ENCODE measurements around the gene DHRS13.

Gene DHRS13

GRCh38 chr17:28941251-28941650, 38.4 kb upstream of the DHRS13 start:
- Histone ChIP-seq H3K9ac (ENCODE audit: low read depth, low read length) (no peak overlapping the region), H2AFZ (ENCODE audit: low read depth, low read length) (no peak overlapping the region), H3K4me3 (ENCODE audit: low read depth in 1 of 2, low read length in 2 of 2) (no peak overlapping the region), H3K4me1 (ENCODE audit: insufficient read depth, low read length) (peaks cover 4% of the 10 kb centered on the region), H3K27ac (ENCODE audit: low read length) (no peak overlapping the region), H3K9me3 (ENCODE audit: insufficient read depth, low read length, severe bottlenecking) (no peaks in the 10 kb centered on the region), H3K4me2 (ENCODE audit: insufficient read depth, low read length) (no peak overlapping the region), H3K79me2 (ENCODE audit: insufficient read depth, low read length) (peaks cover 100% of the 10 kb centered on the region), H4K20me1 (ENCODE audit: insufficient read depth, low read length) (peaks cover 89% of the 10 kb centered on the region), H3K27me3 (ENCODE audit: insufficient read depth, low read length, poor library complexity) (no peaks in the 10 kb centered on the region), H3K36me3 (ENCODE audit: insufficient read depth, low read length) (peaks cover 76% of the 10 kb centered on the region)
- TF ChIP-seq CTCF (IDR thresholded peaks at IDR 0.05; ENCODE audit: borderline replicate concordance, extremely low read depth, low read length, poor library complexity, severe bottlenecking) (no peak), EZH2 (IDR thresholded peaks at IDR 0.05; ENCODE audit: borderline replicate concordance, low read depth, low read length, severe bottlenecking) (no peak)
- ATAC-seq (ENCODE audit: insufficient read depth, low read depth) (no peak), DNase-seq (no peak)

- Histone ChIP-seq H3K36me3 (ENCODE audit: insufficient read depth, low read length) (peaks cover 76% of the 10 kb centered on the region), H3K4me1 (ENCODE audit: insufficient read depth, low read length) (no peaks in the 10 kb centered on the region), H3K27me3 (ENCODE audit: insufficient read depth, low read length, poor library complexity) (no peaks in the 10 kb centered on the region), H3K4me2 (ENCODE audit: insufficient read depth, low read length) (no peak overlapping the region), H4K20me1 (ENCODE audit: insufficient read depth, low read length) (peaks cover 92% of the 10 kb centered on the region), H2AFZ (ENCODE audit: low read depth, low read length) (no peak overlapping the region), H3K4me3 (ENCODE audit: low read depth in 1 of 2, low read length in 2 of 2) (no peak overlapping the region), H3K79me2 (ENCODE audit: insufficient read depth, low read length) (peaks cover 100% of the 10 kb centered on the region), H3K9me3 (ENCODE audit: insufficient read depth, low read length, severe bottlenecking) (no peaks in the 10 kb centered on the region), H3K27ac (ENCODE audit: low read length) (no peak overlapping the region), H3K9ac (ENCODE audit: low read depth, low read length) (no peak overlapping the region)
- ATAC-seq (ENCODE audit: insufficient read depth, low read depth) = no peak
- TF ChIP-seq CTCF (IDR thresholded peaks at IDR 0.05; ENCODE audit: borderline replicate concordance, extremely low read depth, low read length, poor library complexity, severe bottlenecking) (no peak), EZH2 (IDR thresholded peaks at IDR 0.05; ENCODE audit: borderline replicate concordance, low read depth, low read length, severe bottlenecking) (no peak)
- no peak for DNase-seq
Observed at GRCh38 chr17:28940675-28941074, 37.8 kb upstream of the DHRS13 start.

- Histone ChIP-seq H3K9me3 (ENCODE audit: insufficient read depth, low read length, severe bottlenecking) (no peaks in the 10 kb centered on the region), H3K79me2 (ENCODE audit: insufficient read depth, low read length) (peaks cover 100% of the 10 kb centered on the region), H3K27ac (ENCODE audit: low read length) (no peak overlapping the region), H4K20me1 (ENCODE audit: insufficient read depth, low read length) (peaks cover 91% of the 10 kb centered on the region), H2AFZ (ENCODE audit: low read depth, low read length) (no peak overlapping the region), H3K36me3 (ENCODE audit: insufficient read depth, low read length) (peaks cover 75% of the 10 kb centered on the region), H3K27me3 (ENCODE audit: insufficient read depth, low read length, poor library complexity) (no peaks in the 10 kb centered on the region), H3K4me2 (ENCODE audit: insufficient read depth, low read length) (no peak overlapping the region), H3K4me1 (ENCODE audit: insufficient read depth, low read length) (no peaks in the 10 kb centered on the region), H3K4me3 (ENCODE audit: low read depth in 1 of 2, low read length in 2 of 2) (no peak overlapping the region), H3K9ac (ENCODE audit: low read depth, low read length) (no peak overlapping the region)
- DNase-seq (no peak), ATAC-seq (ENCODE audit: insufficient read depth, low read depth) (no peak)
- TF ChIP-seq CTCF (IDR thresholded peaks at IDR 0.05; ENCODE audit: borderline replicate concordance, extremely low read depth, low read length, poor library complexity, severe bottlenecking) (no peak), EZH2 (IDR thresholded peaks at IDR 0.05; ENCODE audit: borderline replicate concordance, low read depth, low read length, severe bottlenecking) (no peak)
Observed at GRCh38 chr17:28940142-28940541, 37.3 kb upstream of the DHRS13 start.

GRCh38 chr17:28938552-28938951, 35.7 kb upstream of the DHRS13 start:
- Histone ChIP-seq H4K20me1 (ENCODE audit: insufficient read depth, low read length) (peaks cover 84% of the 10 kb centered on the region), H2AFZ (ENCODE audit: low read depth, low read length) (no peak overlapping the region), H3K9ac (ENCODE audit: low read depth, low read length) (no peak overlapping the region), H3K9me3 (ENCODE audit: insufficient read depth, low read length, severe bottlenecking) (no peaks in the 10 kb centered on the region), H3K4me1 (ENCODE audit: insufficient read depth, low read length) (no peaks in the 10 kb centered on the region), H3K4me3 (ENCODE audit: low read depth in 1 of 2, low read length in 2 of 2) (no peak overlapping the region), H3K4me2 (ENCODE audit: insufficient read depth, low read length) (no peak overlapping the region), H3K27me3 (ENCODE audit: insufficient read depth, low read length, poor library complexity) (no peaks in the 10 kb centered on the region), H3K27ac (ENCODE audit: low read length) (no peak overlapping the region), H3K79me2 (ENCODE audit: insufficient read depth, low read length) (peaks cover 100% of the 10 kb centered on the region), H3K36me3 (ENCODE audit: insufficient read depth, low read length) (peaks cover 64% of the 10 kb centered on the region)
- DNase-seq (no peak), ATAC-seq (ENCODE audit: insufficient read depth, low read depth) (no peak)
- no peak for TF ChIP-seq EZH2 (IDR thresholded peaks at IDR 0.05; ENCODE audit: borderline replicate concordance, low read depth, low read length, severe bottlenecking)
- no peak for TF ChIP-seq CTCF (IDR thresholded peaks at IDR 0.05; ENCODE audit: borderline replicate concordance, extremely low read depth, low read length, poor library complexity, severe bottlenecking)

Data from DND-41 (cell line).